H9 (cell line): ENCODE measurements around the gene ACACB. TPM values are rescaled to one million over a fixed set of nuclear protein-coding genes. Genes with fewer than 3 reads are reported as not detected.

Experiments used
- DNase-seq: peaks from one replicate; pipeline ENCODE4 v3.0.0-alpha.2; 2017
- H2AFZ ChIP-seq: one replicate; pipeline ENCODE4 v1.6.1; 2013; ENCODE audit warnings: mild to moderate bottlenecking, low read length, control low read depth, moderate library complexity
- H2AK5ac ChIP-seq: 2 replicates; pipeline ENCODE4 v1.6.1; 2013; ENCODE audit warnings: low read length, control low read depth, mixed read lengths; ENCODE audit not compliant: insufficient read length
- H2BK120ac ChIP-seq: one replicate; pipeline ENCODE4 v1.6.1; 2013; ENCODE audit warnings: low read depth, mild to moderate bottlenecking, low read length, control low read depth, inconsistent platforms; ENCODE audit not compliant: poor library complexity, severe bottlenecking
- H2BK12ac ChIP-seq: 2 replicates; pipeline ENCODE4 v1.6.1; 2013; ENCODE audit warnings: low read length, control low read depth, mixed read lengths, low read depth; ENCODE audit not compliant: insufficient read length
- H2BK15ac ChIP-seq: 2 replicates; pipeline ENCODE4 v1.6.1; 2013; ENCODE audit warnings: low read depth, low read length, control low read depth
- H2BK20ac ChIP-seq: one replicate; pipeline ENCODE4 v1.6.1; 2013; ENCODE audit warnings: low read depth, mild to moderate bottlenecking, low read length, control low read depth, inconsistent platforms; ENCODE audit not compliant: poor library complexity, severe bottlenecking
- H2BK5ac ChIP-seq: 2 replicates; pipeline ENCODE4 v1.6.1; 2013; ENCODE audit warnings: low read length, control low read depth, mixed read lengths; ENCODE audit not compliant: insufficient read length
- H3K14ac ChIP-seq: 2 replicates; pipeline ENCODE4 v1.6.1; 2013; ENCODE audit warnings: low read length, control low read depth; ENCODE audit not compliant: insufficient read depth
- H3K18ac ChIP-seq: 2 replicates; pipeline ENCODE4 v1.6.1; 2013; ENCODE audit warnings: low read depth, mild to moderate bottlenecking, mixed read lengths, low read length, control low read depth; ENCODE audit not compliant: insufficient read length
- H3K23ac ChIP-seq: 2 replicates; pipeline ENCODE4 v1.6.1; 2013; ENCODE audit warnings: low read length, control low read depth, mixed read lengths, low read depth; ENCODE audit not compliant: insufficient read length
- H3K23me2 ChIP-seq: 2 replicates; pipeline ENCODE4 v1.6.1; 2013; ENCODE audit warnings: low read depth, mild to moderate bottlenecking, mixed read lengths, low read length, control low read depth; ENCODE audit not compliant: insufficient read length, poor library complexity, severe bottlenecking
- H3K27ac ChIP-seq: 2 replicates; pipeline ENCODE4 v1.5.1; 2013; ENCODE audit warnings: low read length, control low read depth, mixed read lengths, low read depth; ENCODE audit not compliant: insufficient read length
- H3K27me3 ChIP-seq: 2 replicates; pipeline ENCODE4 v1.6.1; 2013; ENCODE audit warnings: low read length, control low read depth, inconsistent platforms; ENCODE audit not compliant: insufficient read depth
- H3K4ac ChIP-seq: 2 replicates; pipeline ENCODE4 v1.6.1; 2013; ENCODE audit warnings: low read depth, mild to moderate bottlenecking, control low read depth, inconsistent platforms, low read length, moderate library complexity
- H3K4me1 ChIP-seq: 2 replicates; pipeline ENCODE4 v1.6.1; 2013; ENCODE audit warnings: low read length, control low read depth, inconsistent platforms; ENCODE audit not compliant: insufficient read depth
- H3K4me2 ChIP-seq: 2 replicates; pipeline ENCODE4 v1.6.1; 2013; ENCODE audit warnings: low read length, control low read depth, mixed read lengths; ENCODE audit not compliant: insufficient read length, insufficient read depth
- H3K56ac ChIP-seq: 2 replicates; pipeline ENCODE4 v1.6.1; 2013; ENCODE audit warnings: low read depth, mild to moderate bottlenecking, mixed read lengths, low read length, control low read depth; ENCODE audit not compliant: insufficient read length
- H3K79me1 ChIP-seq: 2 replicates; pipeline ENCODE4 v1.6.1; 2013; ENCODE audit warnings: low read depth, mild to moderate bottlenecking, moderate library complexity, low read length, control low read depth, inconsistent platforms; ENCODE audit not compliant: insufficient read depth, poor library complexity, severe bottlenecking
- H3K79me2 ChIP-seq: 2 replicates; pipeline ENCODE4 v1.6.1; 2013; ENCODE audit warnings: low read length, control low read depth, inconsistent platforms; ENCODE audit not compliant: insufficient read depth
- H3K9ac ChIP-seq: 2 replicates; pipeline ENCODE4 v1.6.1; 2013; ENCODE audit warnings: low read length, control low read depth, mixed read lengths; ENCODE audit not compliant: insufficient read length; ENCODE audit errors: extremely low read depth
- H3K9me3 ChIP-seq: one replicate; pipeline ENCODE4 v1.6.1; 2013; ENCODE audit warnings: low read depth, low read length, inconsistent platforms; ENCODE audit not compliant: control insufficient read depth
- H3T11ph ChIP-seq: one replicate; pipeline ENCODE4 v1.6.1; 2013; ENCODE audit warnings: mild to moderate bottlenecking, low read length, control low read depth, inconsistent platforms
- H4K20me1 ChIP-seq: one replicate; pipeline ENCODE4 v1.6.1; 2013; ENCODE audit not compliant: control insufficient read depth, insufficient read length, insufficient read depth
- H4K5ac ChIP-seq: 2 replicates; pipeline ENCODE4 v1.6.1; 2013; ENCODE audit warnings: low read depth, mild to moderate bottlenecking, mixed read lengths, low read length, control low read depth; ENCODE audit not compliant: insufficient read length
- H4K8ac ChIP-seq: replicated peaks from 2 replicates; pipeline ENCODE4 v1.6.1; 2013; ENCODE audit warnings: low read length, control low read depth, mixed read lengths, low read depth; ENCODE audit not compliant: insufficient read length
- H4K91ac ChIP-seq: 2 replicates; pipeline ENCODE4 v1.6.1; 2013; ENCODE audit warnings: low read depth, mild to moderate bottlenecking, moderate library complexity, mixed read lengths, low read length, control low read depth; ENCODE audit not compliant: insufficient read length
- H3K27ac Mint-ChIP-seq, 3 experiments: 2 replicates in 2 of 3; 3 replicates in 1 of 3; pipeline ENCODE4 v1.8.0; 2020 to 2021; ENCODE audit warnings: mixed read lengths in 3 of 3, mild to moderate bottlenecking in 1 of 3, moderate library complexity in 1 of 3
- H3K27me3 Mint-ChIP-seq: 2 replicates; pipeline ENCODE4 v1.8.0; 2021; ENCODE audit warnings: low read depth, mild to moderate bottlenecking, moderate library complexity, mixed read lengths
- H3K36me3 Mint-ChIP-seq, 3 experiments: 2 replicates in 2 of 3; 3 replicates in 1 of 3; pipeline ENCODE4 v1.8.0; 2020 to 2021; ENCODE audit warnings: low read depth in 3 of 3, mixed read lengths in 3 of 3; ENCODE audit not compliant: insufficient read depth in 1 of 3
- H3K4me1 Mint-ChIP-seq, 2 experiments: 2 replicates each; pipeline ENCODE4 v1.8.0; 2020; ENCODE audit warnings: mixed read lengths in 2 of 2
- H3K4me3 Mint-ChIP-seq, 2 experiments: 2 replicates in 1 of 2; 3 replicates in 1 of 2; pipeline ENCODE4 v1.8.0; 2020 to 2021; ENCODE audit warnings: mild to moderate bottlenecking in 2 of 2, mixed read lengths in 2 of 2, moderate library complexity in 1 of 2
- H3K9me3 Mint-ChIP-seq, 2 experiments: 2 replicates in 1 of 2; 3 replicates in 1 of 2; pipeline ENCODE4 v1.8.0; 2020; ENCODE audit warnings: mild to moderate bottlenecking in 2 of 2, mixed read lengths in 2 of 2, moderate library complexity in 1 of 2
- WGBS: extraction: QIAGEN DNeasy Blood & Tissue Kit; methylation state at CpG from one replicate; pipeline ENCODE4 v1.1.7; 2013; ENCODE audit warnings: missing lambda C conversion rate, low lambda C conversion rate, mixed read lengths; ENCODE audit not compliant: insufficient read length; ENCODE audit errors: extremely low coverage; 5-methylcytosine and 5-hydroxymethylcytosine counted together
- total RNA-seq: library from RNA; stranded (reverse); gene quantifications from 2 replicates; pipeline ENCODE4 v1.2.1, GENCODE V29; 2021
- TF ChIP-seq, protein P1 (sequence below): fragments of 200-600 bp; sonication (generic); conservative IDR thresholded peaks from 3 replicates; pipeline ENCODE4 v1.8.0; 2021; ENCODE audit warnings: antibody characterized with exemption, mild to moderate bottlenecking

Gene ACACB
- total RNA-seq, 1 experiment from 2014 or later = 14.2 TPM

DNA sequence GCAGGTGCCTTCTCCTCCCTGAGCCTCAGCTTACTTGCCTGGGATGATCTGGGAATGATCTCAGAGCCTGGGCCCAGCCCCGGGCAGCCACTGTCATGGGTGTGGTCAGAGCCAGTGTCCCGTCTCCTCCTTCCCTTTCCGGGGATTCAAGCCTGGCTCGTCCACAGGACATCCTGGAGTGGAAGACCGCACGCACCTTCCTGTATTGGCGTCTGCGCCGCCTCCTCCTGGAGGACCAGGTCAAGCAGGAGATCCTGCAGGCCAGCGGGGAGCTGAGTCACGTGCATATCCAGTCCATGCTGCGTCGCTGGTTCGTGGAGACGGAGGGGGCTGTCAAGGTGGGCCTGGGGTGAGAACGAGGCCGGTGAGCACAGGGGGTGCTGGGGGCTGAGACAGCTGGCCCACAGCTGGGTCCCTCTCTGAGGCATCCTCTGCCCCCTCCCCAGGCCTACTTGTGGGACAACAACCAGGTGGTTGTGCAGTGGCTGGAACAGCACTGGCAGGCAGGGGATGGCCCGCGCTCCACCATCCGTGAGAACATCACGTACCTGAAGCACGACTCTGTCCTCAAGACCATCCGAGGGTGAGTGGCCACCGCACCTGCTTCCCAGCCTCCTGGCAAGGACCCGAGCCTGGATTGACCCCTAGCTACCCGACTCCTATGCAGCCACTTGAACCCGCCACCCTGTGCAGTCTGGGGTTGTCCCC is 148.7 kb downstream of the ACACB start:
- Histone ChIP-seq H3K14ac (no peak overlapping the region; the same call in 1 of the 2 replicates), H2BK5ac (no peak overlapping the region), H3K18ac (no peak overlapping the region), H4K8ac (no peak overlapping the region), H2AK5ac (no peak overlapping the region), H3K56ac (no peak overlapping the region), H3K79me2 (no peaks in the 10 kb centered on the region), H2BK12ac (no peak overlapping the region), H3K27me3 (no peaks in the 10 kb centered on the region), H4K5ac (no peak overlapping the region), H2AFZ (no peak overlapping the region), H4K20me1 (no peaks in the 10 kb centered on the region), H3K4ac (no peak overlapping the region), H2BK15ac (no peak overlapping the region), H3K27ac (no peak overlapping the region), H3K23ac (no peak overlapping the region), H2BK120ac (no peak overlapping the region), H3K9me3 (no peaks in the 10 kb centered on the region), H3T11ph (no peak overlapping the region), H3K4me2 (no peak overlapping the region), H2BK20ac (no peak overlapping the region), H3K79me1 (no peaks in the 10 kb centered on the region), H3K23me2 (no peaks in the 10 kb centered on the region), H4K91ac (peak overlapping the region; percentile 23), H3K9ac (no peak overlapping the region), H3K4me1 (no peaks in the 10 kb centered on the region; the same call in 1 of the 2 replicates)
- H3K36me3 Mint-ChIP-seq = peaks cover 0 to 7% (median 4%) of the 10 kb centered on the region in 3 experiments; a peak in 3 of 7 replicates
- no peak overlapping the region; a peak in 1 of 7 replicates for H3K27ac Mint-ChIP-seq
- H3K27me3 Mint-ChIP-seq = no peaks in the 10 kb centered on the region; the same call in 1 of the 2 replicates
- no CpG with 5 or more reads among the region's 27 CpGs for WGBS
- peaks cover 8 to 19% of the 10 kb centered on the region in 2 experiments for H3K4me1 Mint-ChIP-seq
- no peak overlapping the region for H3K4me3 Mint-ChIP-seq
- no peaks in the 10 kb centered on the region; a peak in 1 of 5 replicates for H3K9me3 Mint-ChIP-seq
- TF ChIP-seq, protein P1, sequence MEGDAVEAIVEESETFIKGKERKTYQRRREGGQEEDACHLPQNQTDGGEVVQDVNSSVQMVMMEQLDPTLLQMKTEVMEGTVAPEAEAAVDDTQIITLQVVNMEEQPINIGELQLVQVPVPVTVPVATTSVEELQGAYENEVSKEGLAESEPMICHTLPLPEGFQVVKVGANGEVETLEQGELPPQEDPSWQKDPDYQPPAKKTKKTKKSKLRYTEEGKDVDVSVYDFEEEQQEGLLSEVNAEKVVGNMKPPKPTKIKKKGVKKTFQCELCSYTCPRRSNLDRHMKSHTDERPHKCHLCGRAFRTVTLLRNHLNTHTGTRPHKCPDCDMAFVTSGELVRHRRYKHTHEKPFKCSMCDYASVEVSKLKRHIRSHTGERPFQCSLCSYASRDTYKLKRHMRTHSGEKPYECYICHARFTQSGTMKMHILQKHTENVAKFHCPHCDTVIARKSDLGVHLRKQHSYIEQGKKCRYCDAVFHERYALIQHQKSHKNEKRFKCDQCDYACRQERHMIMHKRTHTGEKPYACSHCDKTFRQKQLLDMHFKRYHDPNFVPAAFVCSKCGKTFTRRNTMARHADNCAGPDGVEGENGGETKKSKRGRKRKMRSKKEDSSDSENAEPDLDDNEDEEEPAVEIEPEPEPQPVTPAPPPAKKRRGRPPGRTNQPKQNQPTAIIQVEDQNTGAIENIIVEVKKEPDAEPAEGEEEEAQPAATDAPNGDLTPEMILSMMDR = no peak
- DNase-seq = no peak
